ENCODE data around the gene OR1F1. TPM values are rescaled to one million over a fixed set of nuclear protein-coding genes. Genes with fewer than 3 reads are reported as not detected.

The OR1F1 gene
- total RNA-seq, 1 experiment from 2014 or later: not detected

GRCh38 chr16:3249020-3249419 lies 61.0 kb downstream of the OR1F1 start:
- no peak for DNase-seq (ENCODE audit: low read depth)

- DNase-seq (ENCODE audit: low read depth): no peak
These were observed 61.4 kb downstream of the OR1F1 start for GRCh38 chr16:3249451-3249850.

GRCh38 chr16:3252967-3253366 lies 65.0 kb downstream of the OR1F1 start:
- no peak for DNase-seq (ENCODE audit: low read depth)

- DNase-seq (ENCODE audit: low read depth): no peak
These were observed 66.3 kb downstream of the OR1F1 start for GRCh38 chr16:3254309-3254708.

Other genes with a start within 250 kb of the OR1F1 start
- 0.39 and 1.3 TPM in 2 replicates for gene KREMEN2, start 223.9 kb upstream of the OR1F1 start, total RNA-seq (2014; rRNA removed; shearing (Covaris generic))
- gene PAQR4, start 218.9 kb upstream of the OR1F1 start, total RNA-seq (2014; rRNA removed; shearing (Covaris generic)): 15.3 and 20.5 TPM in 2 replicates
- 48.6 and 70.3 TPM in 2 replicates for gene PKMYT1, start 207.8 kb upstream of the OR1F1 start, total RNA-seq (2014; rRNA removed; shearing (Covaris generic))
- not detected in 2 replicates for gene CLDN9, start 175.3 kb upstream of the OR1F1 start, total RNA-seq (2014; rRNA removed; shearing (Covaris generic))
- not detected in 2 replicates for gene CLDN6, start 170.0 kb upstream of the OR1F1 start, total RNA-seq (2014; rRNA removed; shearing (Covaris generic))
- 307 and 390 TPM in 2 replicates for gene TNFRSF12A, start 167.8 kb upstream of the OR1F1 start, total RNA-seq (2014; rRNA removed; shearing (Covaris generic))
- 1.8 and 4.7 TPM in 2 replicates for gene HCFC1R1, start 164.3 kb upstream of the OR1F1 start, total RNA-seq (2014; rRNA removed; shearing (Covaris generic))
- 24.0 and 25.5 TPM in 2 replicates for gene THOC6, start 164.2 kb upstream of the OR1F1 start, total RNA-seq (2014; rRNA removed; shearing (Covaris generic))
- not detected in 2 replicates for gene BICDL2, start 151.3 kb upstream of the OR1F1 start, total RNA-seq (2014; rRNA removed; shearing (Covaris generic))
- 0.17 and 0.54 TPM in 2 replicates for gene MMP25, start 141.6 kb upstream of the OR1F1 start, total RNA-seq (2014; rRNA removed; shearing (Covaris generic))
- 362 and 393 TPM in 2 replicates for gene IL32, start 122.6 kb upstream of the OR1F1 start, total RNA-seq (2014; rRNA removed; shearing (Covaris generic))
- not detected in 2 replicates for gene ZSCAN10, start 88.9 kb upstream of the OR1F1 start, total RNA-seq (2014; rRNA removed; shearing (Covaris generic))
- gene ZNF205, start 75.6 kb upstream of the OR1F1 start, total RNA-seq (2014; rRNA removed; shearing (Covaris generic)): 6.6 and 10.5 TPM in 2 replicates
- 3.7 and 5.6 TPM in 2 replicates for gene ZNF213, start 53.2 kb upstream of the OR1F1 start, total RNA-seq (2014; rRNA removed; shearing (Covaris generic))
- gene ZNF200, start 47.0 kb downstream of the OR1F1 start, total RNA-seq (2014; rRNA removed; shearing (Covaris generic)): 8.0 and 8.7 TPM in 2 replicates
- gene MEFV, start 68.4 kb downstream of the OR1F1 start, total RNA-seq (2014; rRNA removed; shearing (Covaris generic)): 0.21 and 0.34 TPM in 2 replicates
- 28.8 and 61.1 TPM in 2 replicates for gene ZNF263, start 95.3 kb downstream of the OR1F1 start, total RNA-seq (2014; rRNA removed; shearing (Covaris generic))
- gene TIGD7, start 117.2 kb downstream of the OR1F1 start, total RNA-seq (2014; rRNA removed; shearing (Covaris generic)): 3.5 and 4.1 TPM in 2 replicates
- gene ZNF75A, start 117.3 kb downstream of the OR1F1 start, total RNA-seq (2014; rRNA removed; shearing (Covaris generic)): 20.6 and 20.7 TPM in 2 replicates
- not detected in 2 replicates for gene OR2C1, start 167.7 kb downstream of the OR1F1 start, total RNA-seq (2014; rRNA removed; shearing (Covaris generic))
- 7.6 and 14.2 TPM in 2 replicates for gene ZSCAN32, start 212.8 kb downstream of the OR1F1 start, total RNA-seq (2014; rRNA removed; shearing (Covaris generic))
- gene ZNF174, start 213.0 kb downstream of the OR1F1 start, total RNA-seq (2014; rRNA removed; shearing (Covaris generic)): 3.8 and 7.4 TPM in 2 replicates